NCI-H128 (cell line): ENCODE data around the gene SHLD1.

Experiments
- DNase-seq: peaks from one replicate; lab custom pipeline; 2025; ENCODE audit not compliant: unreplicated experiment; lab: John Stamatoyannopoulos, UW

The SHLD1 gene

GRCh38 chr20:5844063-5844681, 94.0 kb downstream of the SHLD1 start:
- DNase-seq = no peak

GRCh38 chr20:5845681-5846615, 95.7 kb downstream of the SHLD1 start:
- no peak for DNase-seq

GRCh38 chr20:5848711-5849505, 98.7 kb downstream of the SHLD1 start:
- DNase-seq = no peak

GRCh38 chr20:5855939-5856338, 105.7 kb downstream of the SHLD1 start:
- DNase-seq = no peak

GRCh38 chr20:5859608-5860007, 109.4 kb downstream of the SHLD1 start:
- no peak for DNase-seq

- DNase-seq = no peak
Measured at GRCh38 chr20:5862703-5863039, 112.5 kb downstream of the SHLD1 start.

- DNase-seq = no peak
Measured at GRCh38 chr20:5863040-5863833, 113.0 kb downstream of the SHLD1 start.

- no peak for DNase-seq
Measured at GRCh38 chr20:5864428-5864827, 114.2 kb downstream of the SHLD1 start.

GRCh38 chr20:5864873-5865587, 114.8 kb downstream of the SHLD1 start:
- no peak for DNase-seq

GRCh38 chr20:5865604-5866003, 115.4 kb downstream of the SHLD1 start:
- no peak for DNase-seq

GRCh38 chr20:5870568-5870981, 120.4 kb downstream of the SHLD1 start:
- no peak for DNase-seq

GRCh38 chr20:5871459-5872410, 121.5 kb downstream of the SHLD1 start:
- DNase-seq = no peak

GRCh38 chr20:5877128-5877527, 126.9 kb downstream of the SHLD1 start:
- no peak for DNase-seq

- no peak for DNase-seq
Measured at GRCh38 chr20:5880326-5880725, 130.1 kb downstream of the SHLD1 start.

- DNase-seq = no peak
Measured at GRCh38 chr20:5881703-5882102, 131.5 kb downstream of the SHLD1 start.

GRCh38 chr20:5882166-5882565, 132.0 kb downstream of the SHLD1 start:
- no peak for DNase-seq

GRCh38 chr20:5884465-5885335, 134.5 kb downstream of the SHLD1 start:
- no peak for DNase-seq

GRCh38 chr20:5885866-5886265, 135.7 kb downstream of the SHLD1 start:
- no peak for DNase-seq
